Small intestine (tissue), 7 donors: Measurements from ENCODE around the gene TARS1. TPM values are rescaled to one million over a fixed set of nuclear protein-coding genes. Genes with fewer than 3 reads are reported as not detected.

Source experiments
- DNase-seq, 2 donors: peaks; one replicate each; pipeline versions ENCODE4 v3.0.0 to v3.0.0-alpha.2; 2013
- FAIRE-seq: peaks from 2 replicates; lab custom pipeline; 2012; peaks lifted over from hg19 to GRCh38; lab: Jason Lieb, UNC
- H3K27ac ChIP-seq, 3 donors: one replicate each; pipeline ENCODE4 v1.5.1; 2013; ENCODE audit warnings: low read length in 2 of 3, mild to moderate bottlenecking in 2 of 3, control low read depth in 1 of 3, inconsistent platforms in 1 of 3, low read depth in 1 of 3, moderate library complexity in 1 of 3
- H3K27me3 ChIP-seq, 3 donors: one replicate each; pipeline ENCODE4 v1.6.1; 2013; ENCODE audit warnings: low read length in 3 of 3, inconsistent platforms in 1 of 3; ENCODE audit not compliant: control insufficient read depth in 3 of 3, insufficient read depth in 3 of 3
- H3K36me3 ChIP-seq, 3 donors: one replicate each; pipeline ENCODE4 v1.6.1; 2013; ENCODE audit warnings: low read length in 3 of 3, inconsistent platforms in 1 of 3, low read depth in 1 of 3, mild to moderate bottlenecking in 1 of 3, moderate library complexity in 1 of 3; ENCODE audit not compliant: control insufficient read depth in 3 of 3, insufficient read depth in 2 of 3
- H3K4me1 ChIP-seq, 3 donors: one replicate each; pipeline ENCODE4 v1.6.1; 2013; ENCODE audit warnings: low read length in 2 of 3, inconsistent platforms in 1 of 3, low read depth in 1 of 3, mild to moderate bottlenecking in 1 of 3, moderate library complexity in 1 of 3; ENCODE audit not compliant: control insufficient read depth in 3 of 3, insufficient read depth in 2 of 3
- H3K4me3 ChIP-seq, 3 donors: one replicate each; pipeline ENCODE4 v1.5.1; 2013; ENCODE audit warnings: low read length in 3 of 3, control low read depth in 1 of 3, inconsistent platforms in 1 of 3, low read depth in 1 of 3, mild to moderate bottlenecking in 1 of 3, moderate library complexity in 1 of 3
- H3K9me3 ChIP-seq, 2 donors: one replicate each; pipeline ENCODE4 v1.6.1; 2013; ENCODE audit warnings: low read depth in 1 of 2, low read length in 1 of 2; ENCODE audit not compliant: control insufficient read depth in 2 of 2, insufficient read depth in 1 of 2
- WGBS, 3 donors: extraction: QIAGEN DNeasy Blood & Tissue Kit; methylation state at CpG; one replicate each; pipeline ENCODE4 v1.1.7; 2013; 5-methylcytosine and 5-hydroxymethylcytosine counted together
- polyA plus RNA-seq, 4 donors: library from polyadenylated mRNA; stranded (reverse) in 3 of 4; unstranded in 1 of 4; fragments of 200-250 nt in 3 of 4; fragments of 120-200 nt in 1 of 4; gene quantifications; one replicate each; pipeline versions ENCODE4 v1.2.1 to v1.2.3, GENCODE V29; 2013
- donor health status: healthy with polysubstance abuse.
- donor health status: control.
- donor health status: control.
- donor health status: Bipolar disorder and iron deficiency.
- donor health status: healthy.

Gene TARS1
- polyA plus RNA-seq, 4 donors: 63.8 to 133 (median 90.5) TPM

GRCh38 chr5:33409435-33410170 lies 31.2 kb upstream of the TARS1 start:
- Histone ChIP-seq H3K36me3 (no peaks in the 10 kb centered on the region), H3K4me1 (no peaks in the 10 kb centered on the region), H3K27ac (no peak overlapping the region), H3K9me3 (no peaks in the 10 kb centered on the region), H3K4me3 (no peak overlapping the region), H3K27me3 (no peaks in the 10 kb centered on the region)
- FAIRE-seq (no peak), DNase-seq (no peak)
- WGBS, 3 donors: 79 to 85% (median 85%) methylated on average over 7 of the region's 7 CpGs

DNA sequence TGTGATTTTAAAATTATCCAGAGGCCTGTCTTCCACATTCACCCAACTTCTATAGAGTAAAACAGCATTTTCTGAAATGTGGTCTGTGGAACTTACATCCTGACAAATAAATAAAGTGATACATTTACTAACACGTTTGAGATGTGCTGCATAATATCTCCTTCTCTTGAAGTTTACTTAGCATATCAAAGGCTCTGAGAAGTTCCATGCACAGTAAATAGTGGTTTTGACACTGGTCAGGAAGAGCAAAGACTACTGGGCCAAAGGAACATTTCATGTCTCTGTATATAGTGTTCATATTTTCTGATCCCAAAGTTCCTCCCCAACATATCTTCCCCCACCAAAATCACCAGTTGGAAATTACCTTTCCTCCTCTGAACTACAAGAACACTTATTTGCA lies 30.5 kb upstream of the TARS1 start:
- Histone ChIP-seq H3K27me3 (no peaks in the 10 kb centered on the region), H3K36me3 (no peaks in the 10 kb centered on the region), H3K4me3 (no peak overlapping the region), H3K27ac (no peak overlapping the region), H3K4me1 (no peaks in the 10 kb centered on the region), H3K9me3 (no peaks in the 10 kb centered on the region)
- WGBS, 3 donors: 37 to 44% (median 40%) methylated on average over 1 of the region's 1 CpG
- no peak for DNase-seq
- no peak for FAIRE-seq

DNA sequence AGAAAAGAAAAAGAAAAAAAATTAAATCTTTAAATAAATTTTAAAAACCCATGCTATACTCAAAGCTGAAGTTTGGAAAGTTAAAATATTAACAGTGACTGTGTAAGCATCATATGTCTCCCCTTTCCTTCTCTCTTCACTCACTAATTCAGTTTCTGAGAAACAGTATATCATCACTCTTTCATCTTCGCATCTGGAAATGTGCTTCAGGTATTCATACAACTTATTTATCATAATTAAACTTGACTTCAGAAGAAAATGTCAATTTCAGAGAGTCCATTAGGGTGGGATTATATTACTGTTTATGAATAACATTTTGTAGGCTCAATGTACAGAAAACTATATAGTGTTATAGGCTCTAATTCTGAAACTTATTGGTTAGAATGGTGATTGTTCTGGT lies 29.3 kb upstream of the TARS1 start:
- Histone ChIP-seq H3K4me3 (no peak overlapping the region), H3K36me3 (no peaks in the 10 kb centered on the region), H3K27me3 (no peaks in the 10 kb centered on the region), H3K4me1 (no peaks in the 10 kb centered on the region), H3K27ac (no peak overlapping the region), H3K9me3 (no peaks in the 10 kb centered on the region)
- 81 to 94% (median 93%) methylated on average over 1 of the region's 1 CpG for WGBS, 3 donors
- FAIRE-seq: no peak
- no peak for DNase-seq

DNA sequence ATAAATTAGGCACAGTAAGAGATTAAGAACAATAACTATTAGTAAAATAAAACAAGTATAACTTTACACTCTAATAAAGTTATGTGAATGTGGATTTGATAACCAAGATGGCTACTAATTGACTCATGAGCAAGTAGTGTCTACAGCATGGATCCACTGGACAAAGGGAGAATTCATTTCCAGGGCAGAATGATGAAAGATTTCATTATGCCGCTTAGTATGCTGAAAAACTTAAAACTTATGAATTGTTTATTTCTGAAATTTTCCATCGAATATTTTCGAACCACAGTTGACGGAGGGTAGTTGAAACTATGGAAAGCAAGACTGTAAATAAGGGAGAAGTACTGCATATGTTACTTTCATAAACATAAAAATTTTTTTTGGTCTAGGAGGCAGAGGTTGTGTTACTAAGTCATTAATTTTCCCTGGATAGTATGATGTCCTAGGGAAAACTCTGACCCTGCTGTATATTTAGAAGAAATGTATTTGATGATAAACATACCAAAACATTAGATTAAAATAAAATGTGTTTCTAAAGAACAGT lies 24.9 kb upstream of the TARS1 start:
- H3K36me3 ChIP-seq: no peaks in the 10 kb centered on the region
- H3K4me3 ChIP-seq: no peak overlapping the region
- FAIRE-seq (no peak), DNase-seq (no peak)
- no peak overlapping the region for H3K27ac ChIP-seq
- no peaks in the 10 kb centered on the region for H3K4me1 ChIP-seq
- no peaks in the 10 kb centered on the region for H3K27me3 ChIP-seq
- WGBS, 3 donors: 66 to 92% (median 90%) methylated on average over 4 of the region's 4 CpGs
- no peaks in the 10 kb centered on the region for H3K9me3 ChIP-seq

GRCh38 chr5:33417632-33418031 lies 23.1 kb upstream of the TARS1 start:
- no peak overlapping the region for H3K4me3 ChIP-seq
- no peaks in the 10 kb centered on the region for H3K4me1 ChIP-seq
- DNase-seq (no peak), FAIRE-seq (no peak)
- H3K36me3 ChIP-seq: no peaks in the 10 kb centered on the region
- H3K27ac ChIP-seq: no peak overlapping the region
- H3K27me3 ChIP-seq: no peaks in the 10 kb centered on the region
- no peaks in the 10 kb centered on the region for H3K9me3 ChIP-seq

DNA sequence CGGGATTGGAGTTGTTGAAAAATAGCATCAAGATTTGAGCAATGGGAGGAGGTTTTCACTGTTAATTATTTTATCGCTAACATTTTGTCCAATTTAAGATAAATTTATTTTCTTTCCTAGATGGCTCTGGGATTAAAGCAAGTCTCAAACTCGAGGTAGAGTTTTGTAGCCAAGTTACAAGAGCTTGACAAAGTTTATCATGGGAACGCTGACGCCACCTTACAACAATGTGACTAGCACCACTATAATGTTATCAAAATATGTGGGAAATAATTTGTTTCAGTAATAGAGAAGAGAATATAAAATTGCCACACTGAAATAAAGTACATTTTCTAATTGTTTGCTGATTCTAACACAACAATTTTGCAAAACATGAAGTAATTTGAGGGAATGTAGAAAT lies 19.8 kb upstream of the TARS1 start:
- H3K4me3 ChIP-seq: no peak overlapping the region
- DNase-seq (no peak), FAIRE-seq (no peak)
- no peaks in the 10 kb centered on the region for H3K9me3 ChIP-seq
- H3K27ac ChIP-seq: no peak overlapping the region
- H3K4me1 ChIP-seq: no peaks in the 10 kb centered on the region
- H3K27me3 ChIP-seq: no peaks in the 10 kb centered on the region
- no peaks in the 10 kb centered on the region for H3K36me3 ChIP-seq
- WGBS, 3 donors: 67 to 80% (median 78%) methylated on average over 5 of the region's 5 CpGs

DNA sequence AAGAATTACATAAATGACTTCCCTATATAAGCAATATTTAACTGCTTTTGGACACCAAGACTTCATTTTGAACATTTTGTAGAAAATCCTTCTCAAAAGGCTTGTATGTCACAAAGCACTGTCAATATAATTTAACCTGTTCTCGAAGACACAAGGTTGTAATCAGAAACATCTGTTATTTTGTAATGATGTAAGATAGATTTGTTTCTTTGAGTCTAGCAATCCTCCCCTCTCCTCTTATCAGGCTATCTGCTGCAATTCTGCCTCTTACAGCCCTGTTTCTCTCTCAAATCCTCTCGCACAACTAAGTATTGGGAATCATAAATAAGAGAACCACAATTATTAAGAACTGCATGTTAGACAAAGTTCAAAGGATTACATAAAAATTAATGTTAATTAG lies 18.6 kb upstream of the TARS1 start:
- FAIRE-seq (no peak), DNase-seq (no peak)
- Histone ChIP-seq H3K4me1 (no peaks in the 10 kb centered on the region), H3K27me3 (no peaks in the 10 kb centered on the region), H3K4me3 (no peak overlapping the region), H3K36me3 (no peaks in the 10 kb centered on the region), H3K9me3 (no peaks in the 10 kb centered on the region), H3K27ac (no peak overlapping the region)
- 71 to 83% (median 79%) methylated on average over 2 of the region's 2 CpGs for WGBS, 3 donors

DNA sequence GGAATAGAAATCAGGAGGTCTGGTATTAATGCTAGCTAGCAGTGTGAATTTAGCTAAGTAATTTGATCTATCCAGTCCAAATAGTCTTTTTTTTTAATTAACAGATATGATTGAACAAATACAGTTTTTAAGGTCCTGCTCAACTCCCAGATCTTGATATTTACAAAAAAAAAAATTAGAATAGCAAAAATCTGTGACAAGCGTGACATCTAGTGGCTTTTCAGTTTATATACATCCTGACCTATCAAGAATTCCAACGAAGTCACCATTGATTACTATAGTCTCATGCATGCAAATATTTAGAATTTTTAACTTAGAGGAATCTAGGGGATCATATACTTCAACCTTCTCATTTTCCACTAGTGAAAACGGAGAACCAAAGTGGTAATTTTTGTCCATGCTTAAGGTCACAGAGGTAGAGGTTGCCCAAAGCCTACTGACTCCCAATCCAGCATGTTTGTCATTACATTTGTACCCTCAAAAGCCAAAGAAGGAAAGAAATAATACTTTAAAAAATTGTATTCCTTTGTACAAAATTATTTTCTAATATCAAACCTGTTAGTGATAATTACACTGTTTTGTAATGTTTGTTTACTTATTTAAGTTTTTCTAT lies 17.6 kb upstream of the TARS1 start:
- H3K4me1 ChIP-seq: no peaks in the 10 kb centered on the region
- no peak overlapping the region for H3K4me3 ChIP-seq
- H3K36me3 ChIP-seq: no peaks in the 10 kb centered on the region
- 4 to 12% (median 10%) methylated on average over 3 of the region's 3 CpGs for WGBS, 3 donors
- DNase-seq (peak in 1 of 2 donors; percentile 6), FAIRE-seq (peak; percentile 36)
- H3K9me3 ChIP-seq: peaks cover 0 to 4% of the 10 kb centered on the region in 2 donors
- peaks cover 0 to under 1% (median 0%) of the 10 kb centered on the region in 3 donors for H3K27me3 ChIP-seq
- H3K27ac ChIP-seq: no peak overlapping the region
